Measurements from ENCODE around the gene CCDC85C.

The CCDC85C gene

DNA sequence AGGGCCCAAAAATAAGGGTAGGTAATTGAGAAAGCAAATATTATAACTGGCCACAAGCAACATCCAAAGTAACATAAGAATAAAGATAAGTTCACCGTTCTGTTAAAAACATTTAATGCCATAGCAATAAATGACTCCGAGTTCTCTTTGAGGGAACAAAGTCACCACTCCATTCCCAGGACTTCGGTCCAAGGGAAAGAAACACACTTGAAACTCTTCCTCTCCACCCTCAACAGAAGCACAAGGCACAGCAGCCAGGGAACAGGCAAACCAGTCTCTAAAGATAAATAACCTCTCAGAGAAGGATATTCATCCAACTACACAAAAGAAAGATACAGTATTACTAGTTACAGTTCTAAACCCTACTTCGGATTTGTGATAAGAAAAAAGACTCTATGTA, 125.9 kb downstream of the CCDC85C start:
- Mint-ChIP-seq H3K4me1 (ENCODE audit: low read depth) (peaks cover 28% of the 10 kb centered on the region), H3K27me3 (ENCODE audit: low read depth) (no peaks in the 10 kb centered on the region), H3K36me3 (ENCODE audit: low read depth) (peaks cover 4% of the 10 kb centered on the region), H3K9me3 (no peaks in the 10 kb centered on the region), H3K4me3 (no peak overlapping the region), H3K27ac (no peak overlapping the region)
- no peak for DNase-seq (ENCODE audit: low spot score)

DNA sequence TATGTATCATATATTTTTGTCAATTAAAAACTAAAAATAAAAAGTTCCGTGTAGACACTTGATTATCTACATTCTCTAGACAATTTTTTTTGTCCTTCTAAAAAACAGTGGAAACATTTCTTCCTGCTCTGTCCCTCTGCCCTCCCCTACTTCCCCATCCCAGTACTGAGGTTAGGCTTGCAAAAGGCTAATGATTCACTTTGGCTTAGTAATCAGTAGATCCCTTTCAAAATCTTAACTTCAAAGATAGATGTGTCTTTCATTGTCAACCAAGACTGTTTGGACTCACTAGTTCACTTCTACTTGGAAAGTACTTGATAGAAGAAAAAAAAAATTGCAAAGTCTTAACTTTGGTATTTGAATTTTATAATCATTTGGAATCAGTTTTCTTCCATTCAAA, 127.1 kb downstream of the CCDC85C start:
- Mint-ChIP-seq H3K4me3 (no peak overlapping the region), H3K36me3 (ENCODE audit: low read depth) (peaks cover 4% of the 10 kb centered on the region), H3K27ac (no peak overlapping the region), H3K27me3 (ENCODE audit: low read depth) (no peaks in the 10 kb centered on the region), H3K9me3 (no peaks in the 10 kb centered on the region), H3K4me1 (ENCODE audit: low read depth) (peaks cover 18% of the 10 kb centered on the region)
- no peak for DNase-seq (ENCODE audit: low spot score)

DNA sequence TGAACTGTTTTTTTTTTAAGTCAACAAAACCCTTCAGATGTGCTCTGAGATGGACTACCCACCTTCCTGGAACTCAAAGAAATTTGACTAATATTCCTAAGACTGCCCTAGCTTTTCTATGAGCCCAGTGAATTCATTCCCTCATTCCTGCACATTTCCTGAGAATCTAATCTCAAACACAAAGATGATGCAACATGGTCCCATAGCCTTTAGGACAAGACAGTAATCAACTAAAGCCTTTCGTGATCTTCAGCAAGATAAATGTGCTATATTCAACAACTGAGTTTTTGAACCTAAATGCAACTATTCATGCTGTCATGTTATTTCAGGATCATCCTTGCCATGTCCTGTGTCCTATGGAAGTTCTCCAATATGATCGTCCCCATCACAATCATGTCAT, 128.3 kb downstream of the CCDC85C start:
- DNase-seq (ENCODE audit: low spot score) = no peak
- Mint-ChIP-seq H3K27ac (no peak overlapping the region), H3K36me3 (ENCODE audit: low read depth) (peaks cover 4% of the 10 kb centered on the region), H3K4me1 (ENCODE audit: low read depth) (peaks cover 18% of the 10 kb centered on the region), H3K27me3 (ENCODE audit: low read depth) (no peaks in the 10 kb centered on the region), H3K4me3 (no peak overlapping the region), H3K9me3 (no peaks in the 10 kb centered on the region)

DNA sequence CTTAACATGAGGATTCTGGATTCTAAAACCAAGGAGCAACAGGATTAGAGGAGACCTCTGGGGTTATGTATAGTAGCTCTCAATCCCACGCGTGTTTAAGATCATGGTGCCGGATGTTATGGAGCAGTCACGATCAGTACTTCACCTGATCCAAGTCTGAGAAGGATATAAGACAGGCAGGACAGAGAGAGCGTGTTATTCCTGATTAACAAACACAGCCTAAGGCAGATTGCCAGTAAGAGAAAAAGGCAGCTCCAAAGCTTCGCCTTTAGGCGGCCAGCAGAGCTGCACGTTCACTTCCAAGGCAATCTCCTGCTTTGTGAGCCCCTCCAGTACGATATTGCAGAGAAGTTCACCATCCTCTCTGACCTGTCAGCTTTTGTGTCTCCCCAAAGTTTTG, 128.8 kb downstream of the CCDC85C start:
- no peaks in the 10 kb centered on the region for H3K9me3 Mint-ChIP-seq
- peaks cover 4% of the 10 kb centered on the region for H3K36me3 Mint-ChIP-seq (ENCODE audit: low read depth)
- H3K4me1 Mint-ChIP-seq (ENCODE audit: low read depth) = peaks cover 18% of the 10 kb centered on the region
- H3K4me3 Mint-ChIP-seq = no peak overlapping the region
- no peaks in the 10 kb centered on the region for H3K27me3 Mint-ChIP-seq (ENCODE audit: low read depth)
- no peak overlapping the region for H3K27ac Mint-ChIP-seq
- DNase-seq (ENCODE audit: low spot score) = no peak

DNA sequence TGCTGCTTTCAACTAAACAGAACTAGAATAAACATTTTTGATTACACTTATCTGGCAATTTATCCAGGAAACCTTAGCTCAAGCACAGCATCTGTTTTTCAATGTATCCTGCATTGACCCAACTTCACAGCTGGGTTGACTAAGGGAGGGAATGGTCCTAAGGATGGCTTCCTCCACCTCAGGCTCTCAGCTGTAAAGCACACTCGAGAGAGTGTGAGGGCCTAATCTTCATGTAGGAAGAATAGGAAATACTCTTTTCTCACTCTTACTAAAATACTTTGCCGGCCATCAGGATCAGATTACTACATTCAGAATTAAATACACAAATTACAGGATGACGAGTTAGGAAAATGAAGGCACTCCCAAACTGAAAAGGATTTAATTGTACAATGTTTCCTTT, 130.5 kb downstream of the CCDC85C start:
- no peaks in the 10 kb centered on the region for H3K9me3 Mint-ChIP-seq
- H3K27ac Mint-ChIP-seq = no peak overlapping the region
- no peak for DNase-seq (ENCODE audit: low spot score)
- H3K4me3 Mint-ChIP-seq = no peak overlapping the region
- no peaks in the 10 kb centered on the region for H3K27me3 Mint-ChIP-seq (ENCODE audit: low read depth)
- H3K36me3 Mint-ChIP-seq (ENCODE audit: low read depth) = peaks cover 2% of the 10 kb centered on the region
- peaks cover 9% of the 10 kb centered on the region for H3K4me1 Mint-ChIP-seq (ENCODE audit: low read depth)

DNA sequence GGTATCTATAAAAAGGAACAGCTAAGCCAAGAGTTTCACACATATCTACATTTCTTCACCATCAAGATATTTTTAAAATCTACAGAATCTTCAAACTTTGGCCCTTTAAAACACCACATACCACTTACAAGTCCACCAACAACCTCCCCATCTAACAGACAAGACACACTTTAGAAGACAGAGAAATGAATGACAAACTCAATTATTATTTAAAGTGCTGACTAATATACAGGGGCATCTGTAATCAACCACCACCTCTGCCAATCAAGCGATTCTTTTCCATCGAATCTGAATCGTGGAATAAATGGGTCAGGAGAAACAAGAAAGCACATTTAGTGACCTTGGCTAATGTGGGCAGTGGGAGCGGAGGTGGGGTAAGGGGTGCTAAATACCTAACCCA, 131.1 kb downstream of the CCDC85C start:
- peaks cover 9% of the 10 kb centered on the region for H3K4me1 Mint-ChIP-seq (ENCODE audit: low read depth)
- H3K4me3 Mint-ChIP-seq = no peak overlapping the region
- DNase-seq (ENCODE audit: low spot score) = no peak
- H3K9me3 Mint-ChIP-seq = no peaks in the 10 kb centered on the region
- no peak overlapping the region for H3K27ac Mint-ChIP-seq
- no peaks in the 10 kb centered on the region for H3K36me3 Mint-ChIP-seq (ENCODE audit: low read depth)
- no peaks in the 10 kb centered on the region for H3K27me3 Mint-ChIP-seq (ENCODE audit: low read depth)

DNA sequence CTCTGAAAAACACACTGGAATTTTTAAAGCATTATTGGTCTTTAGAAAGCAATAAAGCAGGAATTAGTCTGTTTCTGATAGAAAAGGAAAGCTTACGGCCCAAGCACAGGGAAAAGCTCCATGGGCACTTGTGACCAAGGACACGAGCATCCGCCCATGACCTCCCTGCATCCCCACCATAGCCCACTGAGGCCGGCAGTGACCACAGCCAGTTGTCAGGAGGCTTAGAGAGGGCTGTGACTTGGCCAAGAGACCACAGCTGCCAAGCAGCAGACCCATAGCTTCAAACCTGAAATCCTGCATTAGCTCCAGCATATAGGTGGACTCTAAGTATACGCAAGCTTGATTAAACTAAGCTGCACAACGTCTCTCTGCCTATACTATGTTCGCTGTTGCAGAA, 132.3 kb downstream of the CCDC85C start:
- Mint-ChIP-seq H3K9me3 (no peaks in the 10 kb centered on the region), H3K36me3 (ENCODE audit: low read depth) (no peaks in the 10 kb centered on the region), H3K27me3 (ENCODE audit: low read depth) (no peaks in the 10 kb centered on the region), H3K27ac (no peak overlapping the region), H3K4me3 (no peak overlapping the region), H3K4me1 (ENCODE audit: low read depth) (peaks cover 7% of the 10 kb centered on the region)
- DNase-seq (ENCODE audit: low spot score) = no peak

DNA sequence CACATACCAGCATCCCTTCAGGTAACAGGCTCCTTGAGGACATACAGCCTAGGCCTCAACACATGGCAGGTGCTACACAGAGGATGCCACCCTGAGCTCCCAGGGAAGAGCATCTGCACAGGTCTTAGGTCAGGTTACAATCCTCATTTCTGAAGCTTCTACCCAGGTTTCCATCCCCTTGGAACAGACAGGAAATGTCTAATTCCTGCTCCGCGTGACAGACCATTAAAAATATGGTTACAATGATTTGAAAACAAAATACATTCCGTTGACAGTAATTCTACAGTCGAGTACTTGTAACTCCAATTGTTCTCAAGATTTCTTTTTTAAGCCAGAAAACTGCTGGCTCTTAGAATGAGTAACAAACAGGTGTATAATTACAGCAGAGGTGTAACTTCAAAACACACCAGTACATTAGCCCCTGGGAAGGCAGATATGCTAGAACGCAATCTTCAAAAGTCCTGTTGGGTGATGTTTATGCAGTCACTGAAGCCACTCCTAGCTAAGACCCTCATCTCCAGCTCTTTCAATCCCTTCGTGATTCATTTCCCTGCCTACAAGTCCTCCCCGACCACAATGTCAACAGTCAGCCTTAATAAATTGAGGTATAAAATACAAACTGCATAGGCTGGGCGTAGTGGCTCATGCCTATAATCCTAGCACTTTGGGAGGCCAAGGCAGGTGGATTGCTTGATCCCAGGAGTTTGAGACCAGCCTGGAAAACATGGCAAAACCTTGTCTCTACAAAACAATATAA, 135.0 kb downstream of the CCDC85C start:
- H3K27ac Mint-ChIP-seq = no peak overlapping the region
- no peak for DNase-seq (ENCODE audit: low spot score)
- H3K4me1 Mint-ChIP-seq (ENCODE audit: low read depth) = peaks cover 7% of the 10 kb centered on the region
- H3K36me3 Mint-ChIP-seq (ENCODE audit: low read depth) = no peaks in the 10 kb centered on the region
- no peak overlapping the region for H3K4me3 Mint-ChIP-seq
- no peaks in the 10 kb centered on the region for H3K9me3 Mint-ChIP-seq
- H3K27me3 Mint-ChIP-seq (ENCODE audit: low read depth) = no peaks in the 10 kb centered on the region

DNA sequence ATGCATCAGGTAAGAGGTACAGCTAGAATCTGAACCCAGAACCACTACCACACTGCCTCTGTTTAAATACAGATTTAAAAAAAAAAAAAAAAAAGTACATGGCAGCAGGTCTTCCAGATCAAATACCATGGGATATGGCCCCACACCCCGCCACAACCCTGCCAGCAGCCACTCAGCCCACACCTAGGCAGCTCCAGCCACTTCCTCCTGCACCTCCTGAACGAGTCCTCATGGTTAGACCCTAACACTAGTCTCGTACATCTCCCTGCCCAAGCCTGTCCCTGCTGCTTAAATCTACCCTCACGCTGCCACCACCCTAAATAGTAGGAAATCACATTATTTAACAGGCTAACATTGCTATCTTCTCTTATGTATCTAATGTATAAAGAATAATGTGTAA, 135.9 kb downstream of the CCDC85C start:
- H3K9me3 Mint-ChIP-seq = no peaks in the 10 kb centered on the region
- peaks cover 7% of the 10 kb centered on the region for H3K4me1 Mint-ChIP-seq (ENCODE audit: low read depth)
- no peak for DNase-seq (ENCODE audit: low spot score)
- H3K36me3 Mint-ChIP-seq (ENCODE audit: low read depth) = peaks cover 7% of the 10 kb centered on the region
- no peaks in the 10 kb centered on the region for H3K27me3 Mint-ChIP-seq (ENCODE audit: low read depth)
- no peak overlapping the region for H3K4me3 Mint-ChIP-seq
- H3K27ac Mint-ChIP-seq = no peak overlapping the region

DNA sequence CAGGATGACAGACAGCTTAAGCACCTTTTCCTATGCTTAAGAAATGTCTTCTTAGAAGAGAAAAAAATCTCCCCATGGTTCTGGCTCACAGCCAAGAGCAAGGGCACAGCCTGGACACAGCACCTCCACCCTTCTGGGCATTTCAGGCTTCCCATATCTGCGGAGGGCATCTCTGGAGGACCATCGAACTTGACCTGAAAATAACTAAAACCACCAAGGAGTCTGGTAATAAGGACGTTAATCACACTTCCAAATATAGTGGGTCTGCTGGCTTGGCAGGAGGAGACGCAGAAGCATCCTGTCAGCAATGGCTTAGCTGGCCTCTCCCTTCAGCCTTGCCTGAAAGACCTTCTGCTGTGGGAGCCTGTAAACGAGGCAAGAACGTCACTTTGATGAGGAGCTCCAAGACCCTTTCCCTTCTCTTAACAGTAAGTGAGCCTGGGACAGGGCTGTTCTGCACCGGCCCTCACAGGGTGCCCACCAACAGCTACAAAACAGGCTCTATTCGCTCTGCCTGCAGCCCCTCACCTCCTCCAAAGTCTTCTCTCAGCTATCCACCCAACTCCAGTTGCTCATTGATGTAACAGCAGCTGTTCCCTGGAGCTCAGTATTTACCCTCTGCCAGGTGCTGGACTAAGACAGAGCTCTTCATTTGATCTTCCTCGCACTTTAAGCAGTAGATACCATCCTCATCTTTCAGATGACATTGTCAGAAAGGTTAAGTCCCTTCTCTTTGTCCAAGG, 136.5 kb downstream of the CCDC85C start:
- Mint-ChIP-seq H3K4me1 (ENCODE audit: low read depth) (peaks cover 7% of the 10 kb centered on the region), H3K27me3 (ENCODE audit: low read depth) (no peaks in the 10 kb centered on the region), H3K4me3 (no peak overlapping the region), H3K36me3 (ENCODE audit: low read depth) (peaks cover 7% of the 10 kb centered on the region), H3K27ac (no peak overlapping the region), H3K9me3 (no peaks in the 10 kb centered on the region)
- no peak for DNase-seq (ENCODE audit: low spot score)

DNA sequence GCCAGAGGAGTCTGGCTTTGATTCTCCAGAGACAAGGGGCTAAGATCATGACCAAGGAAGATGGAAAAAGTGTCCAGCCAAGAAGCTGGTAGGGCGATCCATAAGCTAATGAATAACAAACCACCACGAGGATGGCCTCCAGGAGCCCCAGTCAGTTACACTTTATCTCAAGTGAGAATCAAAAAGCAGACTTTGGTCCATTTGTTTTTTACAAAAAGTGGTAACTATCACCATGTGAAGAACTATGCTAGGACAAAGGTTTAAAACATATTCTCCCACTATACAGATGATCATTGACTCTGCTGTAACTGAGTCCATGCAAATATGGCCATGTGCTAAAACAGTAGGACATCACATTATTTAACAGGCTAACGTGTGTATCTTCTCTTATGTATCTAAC, 137.2 kb downstream of the CCDC85C start:
- no peak for DNase-seq (ENCODE audit: low spot score)
- Mint-ChIP-seq H3K9me3 (no peaks in the 10 kb centered on the region), H3K27me3 (ENCODE audit: low read depth) (no peaks in the 10 kb centered on the region), H3K27ac (no peak overlapping the region), H3K4me3 (no peak overlapping the region), H3K4me1 (ENCODE audit: low read depth) (peaks cover 14% of the 10 kb centered on the region), H3K36me3 (ENCODE audit: low read depth) (peaks cover 15% of the 10 kb centered on the region)

DNA sequence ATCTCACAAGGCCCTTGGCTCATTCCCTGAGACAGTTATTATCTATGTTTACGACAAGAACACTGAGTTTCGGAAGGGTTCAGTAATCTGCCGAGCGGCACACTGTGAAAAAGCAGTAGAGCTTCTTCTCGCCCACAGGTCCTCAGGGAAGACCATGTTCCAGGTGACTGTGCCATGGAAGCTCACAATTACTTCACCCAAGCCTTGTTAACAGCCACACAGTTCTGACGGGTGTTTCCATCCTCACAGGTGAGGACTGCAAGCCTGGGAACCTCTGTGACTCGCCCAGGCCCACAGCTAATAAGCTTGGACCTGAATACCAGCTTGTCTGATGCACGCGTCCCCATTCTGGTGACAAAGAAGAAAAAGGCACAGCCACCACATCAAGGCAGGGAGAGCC, 138.7 kb downstream of the CCDC85C start:
- peaks cover 23% of the 10 kb centered on the region for H3K36me3 Mint-ChIP-seq (ENCODE audit: low read depth)
- H3K27me3 Mint-ChIP-seq (ENCODE audit: low read depth) = no peaks in the 10 kb centered on the region
- peaks cover 14% of the 10 kb centered on the region for H3K4me1 Mint-ChIP-seq (ENCODE audit: low read depth)
- no peak for DNase-seq (ENCODE audit: low spot score)
- H3K27ac Mint-ChIP-seq = no peak overlapping the region
- no peak overlapping the region for H3K4me3 Mint-ChIP-seq
- H3K9me3 Mint-ChIP-seq = no peaks in the 10 kb centered on the region

DNA sequence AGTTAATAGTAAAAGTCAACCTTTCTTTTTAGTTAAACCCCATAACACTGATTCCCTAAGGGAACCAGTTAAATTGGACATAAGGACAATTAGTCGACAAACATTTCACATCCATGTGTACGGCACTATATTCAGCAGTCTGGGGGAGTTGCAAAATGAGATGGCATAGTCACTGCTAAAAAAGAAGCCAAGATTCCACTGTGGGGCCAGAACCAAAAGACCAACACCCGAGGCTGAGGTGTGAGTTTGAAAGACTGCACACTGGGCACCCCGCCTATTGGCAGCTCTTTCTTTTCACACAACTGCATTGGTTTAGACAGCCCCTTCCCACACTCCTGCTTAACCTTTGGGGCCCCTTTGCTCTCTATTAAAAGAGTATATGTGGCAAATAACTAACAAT, 140.0 kb downstream of the CCDC85C start:
- Mint-ChIP-seq H3K4me3 (no peak overlapping the region), H3K27me3 (ENCODE audit: low read depth) (no peaks in the 10 kb centered on the region), H3K4me1 (ENCODE audit: low read depth) (peaks cover 14% of the 10 kb centered on the region), H3K9me3 (no peaks in the 10 kb centered on the region), H3K36me3 (ENCODE audit: low read depth) (peaks cover 26% of the 10 kb centered on the region), H3K27ac (no peak overlapping the region)
- DNase-seq (ENCODE audit: low spot score) = no peak

DNA sequence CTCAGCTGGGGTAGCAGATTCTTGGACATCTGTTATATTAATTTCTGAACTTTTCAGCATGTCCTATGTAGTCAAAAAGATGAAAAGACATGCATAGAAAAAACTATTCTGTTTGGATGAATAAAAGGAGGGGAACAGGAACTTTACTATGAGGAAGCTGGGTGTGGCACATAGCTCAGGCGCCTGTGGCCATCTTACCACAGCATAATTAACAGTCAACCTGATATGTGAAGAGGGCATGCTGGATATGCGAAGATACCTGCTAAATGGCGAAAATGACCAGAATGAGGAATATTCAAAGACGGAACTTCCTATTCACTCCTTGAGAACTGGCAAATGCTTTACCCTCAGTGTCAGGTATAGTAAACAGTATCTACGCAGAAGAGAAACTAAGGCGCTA, 141.8 kb downstream of the CCDC85C start:
- Mint-ChIP-seq H3K9me3 (no peaks in the 10 kb centered on the region), H3K4me1 (ENCODE audit: low read depth) (peaks cover 7% of the 10 kb centered on the region), H3K27me3 (ENCODE audit: low read depth) (no peaks in the 10 kb centered on the region), H3K36me3 (ENCODE audit: low read depth) (peaks cover 32% of the 10 kb centered on the region), H3K4me3 (no peak overlapping the region), H3K27ac (peak overlapping the region; percentile 47)
- DNase-seq (ENCODE audit: low spot score) = no peak

Data from T-helper 2 cell treated with Interferon-gamma antibody and Interleukin-4, amounts not matched to agents 5 μg/mL and 100 μg/mL, for 36 hours (primary cell).